Muscle of leg (tissue), 11 donors: ENCODE measurements around the gene RECK. TPM values are rescaled to one million over a fixed set of nuclear protein-coding genes. Genes with fewer than 3 reads are reported as not detected.
A peak's percentile ranks its signal among the peaks of the same experiment; 100 is the strongest.

Source experiments
- DNase-seq: peaks from one replicate; pipeline ENCODE4 v3.0.0; 2013
- H3K27ac ChIP-seq: one replicate; pipeline ENCODE4 v1.5.1; 2013; ENCODE audit warnings: mild to moderate bottlenecking, low read length, control low read depth
- H3K27me3 ChIP-seq: one replicate; pipeline ENCODE4 v1.6.1; 2013; ENCODE audit warnings: low read length; ENCODE audit not compliant: control insufficient read depth, insufficient read depth
- H3K36me3 ChIP-seq: one replicate; pipeline ENCODE4 v1.6.1; 2013; ENCODE audit warnings: low read length; ENCODE audit not compliant: control insufficient read depth, insufficient read depth
- H3K4me1 ChIP-seq: one replicate; pipeline ENCODE4 v1.6.1; 2013; ENCODE audit warnings: low read length; ENCODE audit not compliant: control insufficient read depth, insufficient read depth
- H3K4me3 ChIP-seq: one replicate; pipeline ENCODE4 v1.5.1; 2013; ENCODE audit warnings: low read length, control low read depth
- H3K9me3 ChIP-seq: replicated peaks from 2 replicates; pipeline ENCODE4 v1.6.1; 2013; ENCODE audit warnings: low read depth, low read length; ENCODE audit not compliant: control insufficient read depth
- WGBS: methylation state at CpG from one replicate; pipeline ENCODE4 v1.1.5; 2013; ENCODE audit warnings: missing lambda C conversion rate; ENCODE audit not compliant: insufficient coverage; 5-methylcytosine and 5-hydroxymethylcytosine counted together
- polyA plus RNA-seq, 8 donors: library from polyadenylated mRNA; unstranded; fragments of 120-200 nt; gene quantifications; one replicate each; pipeline versions ENCODE4 v1.2.1 to v1.2.3, GENCODE V29; 2013; ENCODE audit warnings: inconsistent platforms in 1 of 8, low replicate concordance in 1 of 8; ENCODE audit not compliant: insufficient read length in 8 of 8, insufficient read depth in 1 of 8
- total RNA-seq: library from RNA; stranded (reverse); fragments of 120-200 nt; gene quantifications from one replicate; pipeline ENCODE4 v1.2.4, GENCODE V29; 2013

The RECK gene
- total and polyA plus RNA-seq, 9 donors: 15.3 to 45.7 (median 26.6) TPM

DNA sequence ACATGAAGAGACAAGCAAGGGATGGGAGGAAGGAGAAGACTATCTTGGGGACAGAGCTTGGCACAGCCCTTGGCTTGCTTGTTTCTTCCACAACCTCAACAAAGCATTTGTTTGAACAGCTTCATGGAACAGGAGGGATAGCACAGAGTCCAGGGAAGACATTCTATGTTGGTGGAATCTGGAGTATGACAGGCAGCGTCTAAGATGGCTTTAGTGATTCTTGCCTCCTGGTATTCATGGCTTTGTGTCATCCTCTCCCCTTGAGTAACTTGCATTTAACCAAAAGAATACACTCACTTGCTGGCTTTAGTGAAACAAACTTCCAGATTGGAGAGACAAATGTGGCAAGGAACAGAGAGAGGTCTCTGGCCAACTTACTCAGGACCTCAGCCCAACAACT is 30.8 kb upstream of the RECK start:
- DNase-seq: no peak
- no peak overlapping the region for H3K27ac ChIP-seq
- no peaks in the 10 kb centered on the region for H3K4me1 ChIP-seq
- H3K9me3 ChIP-seq: peaks cover 4% of the 10 kb centered on the region
- peaks cover 16% of the 10 kb centered on the region for H3K27me3 ChIP-seq
- no CpG with 5 or more reads among the region's 1 CpG for WGBS
- H3K4me3 ChIP-seq: no peak overlapping the region
- H3K36me3 ChIP-seq: no peaks in the 10 kb centered on the region

- Histone ChIP-seq H3K27ac (no peak overlapping the region), H3K4me3 (no peak overlapping the region), H3K4me1 (no peaks in the 10 kb centered on the region), H3K9me3 (peaks cover 4% of the 10 kb centered on the region), H3K27me3 (peaks cover 16% of the 10 kb centered on the region), H3K36me3 (no peaks in the 10 kb centered on the region)
- no peak for DNase-seq
- WGBS: 14% methylated on average over 1 of the region's 3 CpGs
These were observed 30.0 kb upstream of the RECK start for GRCh38 chr9:36006549-36007315.

DNA sequence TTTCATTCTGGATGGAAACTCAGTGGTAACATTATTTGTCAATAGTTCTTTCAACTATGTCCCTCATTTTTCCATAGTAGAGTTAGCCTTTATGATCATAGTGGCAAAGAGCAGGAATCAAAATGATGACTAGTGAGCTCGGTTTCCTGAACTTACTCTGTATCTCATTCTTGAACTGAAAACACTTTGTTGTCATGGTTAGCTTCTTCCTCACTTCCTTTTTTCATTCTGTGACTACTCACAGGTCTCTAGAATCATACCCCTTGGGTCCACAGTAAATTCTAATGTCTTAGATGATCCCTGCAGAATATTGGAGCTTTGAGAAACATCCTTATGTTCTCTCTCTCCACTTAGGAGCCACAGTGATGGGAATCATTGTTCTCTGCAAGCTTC is 29.4 kb upstream of the RECK start:
- Histone ChIP-seq H3K4me3 (no peak overlapping the region), H3K27ac (no peak overlapping the region), H3K27me3 (peaks cover 13% of the 10 kb centered on the region), H3K4me1 (no peaks in the 10 kb centered on the region), H3K9me3 (peaks cover 4% of the 10 kb centered on the region), H3K36me3 (no peaks in the 10 kb centered on the region)
- no peak for DNase-seq
- WGBS: no CpG with 5 or more reads among the region's 1 CpG

DNA sequence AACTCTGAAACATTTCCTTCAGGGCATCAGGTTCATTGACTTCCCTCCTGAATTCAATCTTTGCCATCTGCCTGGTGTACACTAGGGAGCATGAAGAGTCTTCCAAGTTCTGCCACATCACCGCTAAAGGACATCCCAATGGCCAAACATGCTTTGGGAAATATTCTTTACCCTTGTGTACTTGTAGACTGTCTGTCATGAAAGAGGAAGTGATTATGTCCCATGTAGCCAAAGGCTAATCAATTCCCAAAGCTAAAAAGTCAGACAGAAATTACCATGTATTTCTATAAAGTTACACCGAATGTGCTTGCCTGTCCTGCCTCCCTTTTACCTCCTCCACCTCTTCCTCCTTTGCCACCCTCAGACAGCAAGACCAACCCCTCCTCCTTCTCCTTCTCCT is 28.9 kb upstream of the RECK start:
- no CpG with 5 or more reads among the region's 2 CpGs for WGBS
- peaks cover 13% of the 10 kb centered on the region for H3K27me3 ChIP-seq
- H3K27ac ChIP-seq: no peak overlapping the region
- H3K9me3 ChIP-seq: peaks cover 4% of the 10 kb centered on the region
- no peaks in the 10 kb centered on the region for H3K4me1 ChIP-seq
- no peak for DNase-seq
- no peak overlapping the region for H3K4me3 ChIP-seq
- no peaks in the 10 kb centered on the region for H3K36me3 ChIP-seq

DNA sequence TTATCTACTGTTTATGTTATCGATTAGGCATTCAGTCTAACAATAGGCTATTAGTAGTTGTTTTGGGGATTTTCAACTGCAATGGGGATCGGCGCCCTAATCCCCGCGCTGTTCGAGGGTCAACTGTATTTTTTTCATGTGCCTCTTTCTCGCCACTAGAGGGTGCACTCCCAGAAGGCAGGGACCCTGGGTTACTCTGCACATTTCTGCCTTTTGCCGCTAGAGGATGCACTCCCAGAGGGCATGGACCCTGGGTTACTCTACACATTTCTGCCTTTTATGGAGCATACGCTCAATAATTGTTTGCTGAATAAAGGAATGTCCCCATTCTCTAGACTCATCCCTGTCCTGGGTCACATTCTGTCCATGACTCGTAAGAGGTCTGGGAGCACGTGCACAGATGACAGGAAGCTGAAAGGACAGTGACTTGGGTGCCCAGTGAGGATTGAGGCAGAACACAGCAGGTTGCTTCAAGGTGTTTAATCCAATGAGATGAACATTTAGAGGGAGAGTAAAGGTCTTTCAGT is 27.9 kb upstream of the RECK start:
- Histone ChIP-seq H3K27ac (no peak overlapping the region), H3K36me3 (no peaks in the 10 kb centered on the region), H3K9me3 (peaks cover 4% of the 10 kb centered on the region), H3K27me3 (peaks cover 9% of the 10 kb centered on the region), H3K4me3 (no peak overlapping the region), H3K4me1 (no peaks in the 10 kb centered on the region)
- WGBS: 8% methylated on average over 9 of the region's 11 CpGs
- DNase-seq: peak; percentile 59

GRCh38 chr9:36011379-36011778 is 25.3 kb upstream of the RECK start:
- Histone ChIP-seq H3K9me3 (peaks cover 1% of the 10 kb centered on the region), H3K27ac (no peak overlapping the region), H3K36me3 (no peaks in the 10 kb centered on the region), H3K4me1 (no peaks in the 10 kb centered on the region), H3K27me3 (peaks cover 5% of the 10 kb centered on the region), H3K4me3 (no peak overlapping the region)
- 100% methylated on average over 1 of the region's 3 CpGs for WGBS
- no peak for DNase-seq

DNA sequence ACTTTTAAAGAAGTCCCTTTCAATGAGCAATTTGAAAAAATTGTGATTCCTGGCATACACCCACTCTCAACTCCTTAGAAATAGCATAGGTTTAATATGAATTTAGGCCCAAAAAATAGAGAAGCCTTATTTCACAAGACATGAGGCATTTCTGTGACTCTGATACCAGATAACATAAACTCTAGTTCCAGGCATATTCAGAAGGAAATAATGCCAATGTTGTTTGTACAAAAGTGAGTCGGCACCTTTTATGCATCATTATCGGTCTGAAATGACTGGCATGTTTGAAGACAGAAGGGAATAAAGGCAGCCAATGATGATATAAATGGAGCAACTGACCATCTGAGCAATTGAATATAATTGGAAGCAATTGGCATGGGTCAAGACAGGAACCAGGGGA is 19.4 kb upstream of the RECK start:
- H3K27ac ChIP-seq: no peak overlapping the region
- H3K9me3 ChIP-seq: no peaks in the 10 kb centered on the region
- H3K27me3 ChIP-seq: no peaks in the 10 kb centered on the region
- H3K4me3 ChIP-seq: no peak overlapping the region
- H3K4me1 ChIP-seq: no peaks in the 10 kb centered on the region
- DNase-seq: no peak
- H3K36me3 ChIP-seq: no peaks in the 10 kb centered on the region
- WGBS: 94% methylated on average over 2 of the region's 2 CpGs

DNA sequence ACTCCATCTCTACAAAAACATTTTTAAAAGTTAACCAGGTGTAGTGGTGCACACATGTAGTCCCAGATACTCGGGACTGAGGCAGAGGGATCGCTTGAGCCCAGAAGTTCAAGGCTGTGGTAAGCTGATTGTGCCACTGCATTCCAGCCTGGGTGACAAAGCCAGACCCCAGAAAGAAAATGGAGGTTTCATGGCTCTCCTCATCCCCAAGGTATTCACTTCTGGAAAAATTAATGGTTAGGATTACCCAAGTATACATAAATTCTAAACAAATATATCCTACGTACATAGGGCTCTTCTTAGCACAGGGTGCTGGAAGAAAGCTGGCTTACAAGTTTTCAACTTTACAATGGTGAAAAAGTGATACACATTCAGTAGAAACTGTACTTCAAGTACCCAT is 18.6 kb upstream of the RECK start:
- no peaks in the 10 kb centered on the region for H3K27me3 ChIP-seq
- no peak overlapping the region for H3K27ac ChIP-seq
- no peaks in the 10 kb centered on the region for H3K9me3 ChIP-seq
- H3K36me3 ChIP-seq: no peaks in the 10 kb centered on the region
- no peaks in the 10 kb centered on the region for H3K4me1 ChIP-seq
- no peak for DNase-seq
- WGBS: 100% methylated on average over 2 of the region's 3 CpGs
- H3K4me3 ChIP-seq: no peak overlapping the region

DNA sequence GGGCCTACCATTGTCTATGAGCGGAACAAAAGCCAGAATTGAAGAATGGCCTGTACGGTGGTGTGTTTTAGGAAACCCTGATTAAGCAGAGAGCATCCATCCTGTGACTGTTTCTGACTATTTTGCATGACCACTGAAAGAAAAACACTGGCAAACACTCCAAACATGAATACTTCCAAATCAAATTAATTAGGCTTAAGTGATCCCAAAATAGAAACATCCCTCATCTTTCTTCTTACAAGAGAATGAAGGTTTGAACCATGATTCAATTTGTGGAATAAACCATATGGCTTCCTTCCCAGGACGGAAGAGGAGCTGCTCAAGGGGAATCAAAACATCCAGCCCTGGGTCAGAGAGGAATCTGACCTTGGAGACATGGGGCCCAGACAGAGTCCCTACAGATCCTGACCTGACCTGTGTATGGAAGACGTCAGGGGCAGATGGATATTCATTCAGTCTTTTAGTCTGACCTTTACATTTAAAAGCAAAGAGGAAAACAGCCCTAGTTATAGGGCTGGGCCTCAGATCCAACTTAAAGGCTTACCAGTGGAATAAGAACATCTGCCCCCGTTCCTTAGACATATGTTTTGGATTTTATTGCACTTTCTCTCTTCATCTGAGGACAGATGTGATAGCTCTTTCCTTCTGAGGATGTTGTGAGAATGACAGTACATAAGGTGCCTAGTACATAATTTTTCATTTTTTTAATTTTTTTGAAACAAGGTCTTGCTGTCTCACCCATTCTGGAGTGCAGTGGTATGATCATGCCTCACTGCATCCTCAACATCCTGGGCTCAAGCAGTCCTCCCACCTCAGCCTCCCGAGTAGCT is 17.6 kb upstream of the RECK start:
- Histone ChIP-seq H3K4me3 (no peak overlapping the region), H3K36me3 (no peaks in the 10 kb centered on the region), H3K9me3 (no peaks in the 10 kb centered on the region), H3K27me3 (no peaks in the 10 kb centered on the region), H3K4me1 (no peaks in the 10 kb centered on the region), H3K27ac (no peak overlapping the region)
- peak; percentile 25 for DNase-seq
- WGBS: 58% methylated on average over 2 of the region's 6 CpGs

GRCh38 chr9:36021968-36022367 is 14.7 kb upstream of the RECK start:
- no peak overlapping the region for H3K27ac ChIP-seq
- no peaks in the 10 kb centered on the region for H3K4me1 ChIP-seq
- DNase-seq: no peak
- no peaks in the 10 kb centered on the region for H3K36me3 ChIP-seq
- no peaks in the 10 kb centered on the region for H3K9me3 ChIP-seq
- H3K27me3 ChIP-seq: no peaks in the 10 kb centered on the region
- WGBS: 100% methylated on average over 1 of the region's 1 CpG
- H3K4me3 ChIP-seq: no peak overlapping the region
